OCI-LY7 (cell line): ENCODE measurements around the gene ANO3. TPM values are rescaled to one million over a fixed set of nuclear protein-coding genes. Genes with fewer than 3 reads are reported as not detected.

ENCODE experiments used
- BruUV-seq: library from RNA; stranded (reverse); fragments of 400-500 nt; replicated peaks from 2 replicates; lab custom pipeline; 2021; lab: Mats Ljungman, UMichigan
- CTCF ChIA-PET: fragments of 300-600 bp; sonication (Branson Sonifier 250); formaldehyde crosslinking; loops from one replicate; lab custom pipeline; 2022; ENCODE audit warnings: antibody characterized with exemption; ENCODE audit not compliant: unreplicated experiment; lab: Charles Lee
- POLR2A ChIA-PET: fragments of 300-600 bp; sonication (Branson Sonifier 250); formaldehyde crosslinking; loops from one replicate; lab custom pipeline; 2022; ENCODE audit warnings: antibody characterized with exemption; lab: Charles Lee
- DNase-seq: peaks from one replicate; pipeline ENCODE4 v3.0.0-alpha.2; 2015; ENCODE audit warnings: low spot score
- H2AFZ ChIP-seq: fragments of 200-600 bp; sonication (generic), shearing (Covaris generic); 2 replicates; pipeline ENCODE4 v1.6.1; 2014; ENCODE audit warnings: mild to moderate bottlenecking, antibody characterized with exemption, low read length, moderate library complexity
- H3K27ac ChIP-seq: fragments of 200-600 bp; sonication (generic); 2 replicates; pipeline ENCODE4 v1.5.1; 2014; ENCODE audit warnings: mixed run types, low read depth, mild to moderate bottlenecking, moderate library complexity, low read length, inconsistent platforms; ENCODE audit not compliant: poor library complexity, severe bottlenecking
- H3K36me3 ChIP-seq: fragments of 200-600 bp; sonication (generic); 2 replicates; pipeline ENCODE4 v1.6.1; 2014; ENCODE audit warnings: mild to moderate bottlenecking, antibody characterized with exemption, low read length, moderate library complexity, mixed read lengths; ENCODE audit not compliant: insufficient read depth
- H3K4me1 ChIP-seq: fragments of 200-600 bp; sonication (generic); 2 replicates; pipeline ENCODE4 v1.5.1; 2014; ENCODE audit warnings: mild to moderate bottlenecking, low read length; ENCODE audit not compliant: insufficient read depth, poor library complexity, severe bottlenecking
- H3K4me2 ChIP-seq: fragments of 200-600 bp; sonication (generic); 2 replicates; pipeline ENCODE4 v1.6.1; 2014; ENCODE audit warnings: mild to moderate bottlenecking, low read length
- H3K4me3 ChIP-seq: fragments of 200-600 bp; sonication (generic); 2 replicates; pipeline ENCODE4 v1.5.1; 2014; ENCODE audit warnings: mild to moderate bottlenecking, low read depth, low read length; ENCODE audit not compliant: poor library complexity, severe bottlenecking
- H3K79me2 ChIP-seq: fragments of 200-600 bp; sonication (generic); 2 replicates; pipeline ENCODE4 v1.6.1; 2016; ENCODE audit warnings: low read depth, mild to moderate bottlenecking, low read length, moderate library complexity, mixed read lengths; ENCODE audit not compliant: insufficient read depth
- H3K9me2 ChIP-seq: fragments of 200-600 bp; sonication (generic); 2 replicates; pipeline ENCODE4 v1.6.1; 2016; ENCODE audit warnings: mild to moderate bottlenecking, low read length, mixed read lengths; ENCODE audit not compliant: insufficient read depth
- H3K9me3 ChIP-seq: fragments of 200-600 bp; sonication (generic); 2 replicates; pipeline ENCODE4 v1.6.1; 2014; ENCODE audit warnings: mild to moderate bottlenecking, mixed run types, low read length, mixed read lengths
- H4K20me1 ChIP-seq: fragments of 200-600 bp; sonication (generic); 2 replicates; pipeline ENCODE4 v1.6.1; 2014; ENCODE audit warnings: mild to moderate bottlenecking, antibody characterized with exemption, low read length, moderate library complexity, mixed read lengths; ENCODE audit not compliant: insufficient read depth
- CTCF ChIP-seq: fragments of 200-600 bp; sonication (generic); conservative IDR thresholded peaks from 2 replicates; pipeline ENCODE4 v1.5.1; 2014; ENCODE audit warnings: mild to moderate bottlenecking, antibody characterized with exemption, low read length, moderate library complexity, mixed read lengths
- EZH2phosphoT487 ChIP-seq: fragments of 200-600 bp; sonication (generic); IDR thresholded peaks from 2 replicates; pipeline ENCODE4 v1.6.1; 2018; ENCODE audit warnings: low read depth, borderline replicate concordance, mild to moderate bottlenecking, mixed run types, antibody characterized with exemption, low read length, moderate library complexity, mixed read lengths
- intact Hi-C: fragments of 100-400 bp; cut with micrococcal nuclease; formaldehyde crosslinking; loops from one replicate; pipeline ENCODE4 v1.10.0; 2022; ENCODE audit not compliant: unreplicated experiment
- total RNA-seq, 2 experiments: library from RNA; depleted of rRNA in 1 of 2; stranded (reverse); fragments of >200 nt in 1 of 2; shearing (Covaris generic) in 1 of 2; gene quantifications; 2 replicates each; pipeline ENCODE4 v1.2.3, GENCODE V29; 2014 to 2022

Gene ANO3
- total RNA-seq, 2 experiments from 2014 or later, result 0.03 TPM; not detected in 1

DNA sequence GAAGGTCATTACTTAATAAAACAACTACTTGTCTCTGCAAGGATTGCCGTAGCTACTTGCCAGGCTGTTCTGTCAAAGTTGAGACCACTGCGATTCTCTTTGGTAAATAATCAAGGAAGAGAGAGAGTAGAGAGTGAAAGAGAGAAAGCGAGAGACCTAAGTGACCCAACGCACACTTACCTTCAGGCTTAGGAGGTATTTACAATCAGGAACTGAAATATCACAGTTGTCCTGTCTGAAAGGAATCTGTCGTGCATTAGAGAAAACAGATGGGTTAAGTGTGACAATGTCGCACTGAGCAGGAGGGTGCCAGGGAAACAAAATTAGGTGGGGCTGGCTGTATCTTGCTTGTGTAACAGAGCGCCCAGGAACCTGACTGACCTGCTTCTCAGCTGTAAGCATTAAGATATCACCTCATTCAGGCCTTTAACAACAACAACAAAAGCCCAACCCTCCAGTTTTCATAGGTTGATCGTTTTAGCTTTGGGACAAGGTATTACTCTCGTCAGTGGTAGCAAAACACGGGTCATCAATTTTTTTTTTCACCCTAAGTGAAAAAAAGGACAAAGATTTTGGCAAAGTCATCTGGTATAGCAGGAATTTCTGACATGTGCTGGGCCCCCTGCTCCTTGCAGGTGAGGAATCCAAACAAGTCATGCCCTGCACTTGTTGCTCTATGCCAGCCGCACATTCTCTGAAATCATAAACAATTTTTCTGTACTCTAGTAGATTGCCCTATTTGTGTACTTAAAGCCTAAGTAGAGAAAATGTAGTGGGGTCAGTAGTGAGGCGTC lies 240.1 kb downstream of the ANO3 start, which contains the start of gene MUC15:
Gene MUC15, minus strand, starts transcription at position 403 of the 794 bp plus-strand sequence. CDS start 5,169 bp downstream, outside the sequence.
- CTCF ChIA-PET, result interaction anchor here (0.6 kb wide), 1 partner anchor 774 kb away, joined by 3 read pairs; no protein-coding TSS in a partner anchor
- no peaks in the 10 kb centered on the region for H3K79me2 ChIP-seq
- H3K4me2 ChIP-seq, result no peak within 1 kb of the TSS

DNA sequence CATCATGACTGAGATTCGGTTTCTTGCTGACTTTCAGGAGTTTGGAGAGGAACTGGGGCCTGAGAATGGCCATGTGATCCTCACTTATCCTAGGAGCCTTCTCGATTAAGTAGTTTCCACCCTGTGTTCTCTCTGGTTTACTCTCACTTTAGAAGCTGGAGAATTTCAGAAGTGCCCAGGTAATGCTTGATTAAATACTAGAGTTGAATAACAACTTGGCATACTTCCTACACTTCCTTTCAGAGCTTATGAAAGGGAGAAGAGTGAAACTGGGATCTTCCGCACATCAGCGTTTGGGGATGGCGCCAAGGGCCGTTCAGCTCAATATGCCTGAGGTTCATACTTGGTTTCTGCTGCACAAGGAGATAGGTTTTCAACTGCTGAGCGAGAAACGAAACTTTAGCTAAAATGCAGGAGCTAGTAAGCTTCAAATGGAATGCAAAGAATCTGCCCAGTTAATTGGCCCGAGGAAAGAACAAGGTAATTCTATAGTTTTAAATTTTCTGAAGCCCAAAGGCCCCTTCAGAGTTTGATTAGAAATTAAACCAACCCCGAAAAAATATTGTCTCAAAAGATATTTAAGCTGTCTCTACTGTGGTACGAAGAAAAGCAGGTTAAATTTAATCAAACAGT lies 241.0 kb downstream of the ANO3 start:
- no peak overlapping the region for H3K4me2 ChIP-seq
- POLR2A ChIA-PET, result no interaction called here
- no peaks in the 10 kb centered on the region for H4K20me1 ChIP-seq
- H3K79me2 ChIP-seq, result no peaks in the 10 kb centered on the region
- TF ChIP-seq EZH2phosphoT487, result no peak
- TF ChIP-seq CTCF, result no peak
- no peaks in the 10 kb centered on the region for H3K9me2 ChIP-seq
- H2AFZ ChIP-seq, result no peak overlapping the region
- no peaks in the 10 kb centered on the region for H3K36me3 ChIP-seq
- H3K27ac ChIP-seq, result no peak overlapping the region
- no TSS peak for BruUV-seq
- no peaks in the 10 kb centered on the region for H3K4me1 ChIP-seq
- no peak for DNase-seq
- CTCF ChIA-PET, result interaction anchor here (0.6 kb wide), 1 partner anchor 774 kb away, joined by 3 read pairs; no protein-coding TSS in a partner anchor
- intact Hi-C loops, result no loop called here
- no peaks in the 10 kb centered on the region for H3K9me3 ChIP-seq
- H3K4me3 ChIP-seq, result no peak overlapping the region

More for the DNA sequence above, 240.1 kb downstream of the ANO3 start, which contains the start of gene MUC15:
- intact Hi-C loops, result no loop called here
- Histone ChIP-seq H4K20me1 (no peaks in the 10 kb centered on the region), H3K9me3 (no peaks in the 10 kb centered on the region), H3K4me1 (no peaks in the 10 kb centered on the region), H3K9me2 (no peaks in the 10 kb centered on the region), H2AFZ (no peak within 1 kb of the TSS), H3K36me3 (no peaks in the 10 kb centered on the region), H3K27ac (no peak within 1 kb of the TSS), H3K4me3 (no peak within 1 kb of the TSS)
- POLR2A ChIA-PET, result no interaction called here
- BruUV-seq, result no TSS peak
- no peak for TF ChIP-seq CTCF
- no peak for TF ChIP-seq EZH2phosphoT487
- no peak for DNase-seq
